HS-27A (cell line): Measurements from ENCODE around the gene MAMSTR.

ENCODE experiments used
- DNase-seq: peaks from one replicate; pipeline ENCODE4 v3.0.0-alpha.2; 2012; ENCODE audit warnings: low read depth, missing footprints

The MAMSTR gene

GRCh38 chr19:48746110-48746509 is 26.6 kb upstream of the MAMSTR start:
- no peak for DNase-seq

GRCh38 chr19:48745208-48745995 is 25.9 kb upstream of the MAMSTR start:
- peak; percentile 55 for DNase-seq

DNA sequence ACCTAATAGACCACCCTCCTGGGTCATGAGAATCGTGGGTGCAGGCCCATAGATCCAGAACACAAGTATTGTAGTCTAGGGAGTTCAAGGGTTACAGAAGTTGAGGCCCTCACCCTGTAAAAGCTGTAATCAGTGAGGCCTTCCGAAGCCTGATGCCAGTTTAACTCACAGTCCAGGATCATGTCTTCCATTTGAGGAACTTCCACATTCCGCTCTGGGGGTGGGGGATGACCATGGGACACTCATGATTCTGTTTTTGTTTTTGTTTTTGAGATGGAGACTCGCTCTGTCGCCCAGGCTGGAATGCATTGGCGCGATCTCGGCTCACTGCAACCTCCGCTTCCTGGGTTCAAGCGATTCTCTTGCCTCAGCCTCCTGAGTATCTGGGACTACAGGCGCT is 22.6 kb upstream of the MAMSTR start:
- DNase-seq: no peak

DNA sequence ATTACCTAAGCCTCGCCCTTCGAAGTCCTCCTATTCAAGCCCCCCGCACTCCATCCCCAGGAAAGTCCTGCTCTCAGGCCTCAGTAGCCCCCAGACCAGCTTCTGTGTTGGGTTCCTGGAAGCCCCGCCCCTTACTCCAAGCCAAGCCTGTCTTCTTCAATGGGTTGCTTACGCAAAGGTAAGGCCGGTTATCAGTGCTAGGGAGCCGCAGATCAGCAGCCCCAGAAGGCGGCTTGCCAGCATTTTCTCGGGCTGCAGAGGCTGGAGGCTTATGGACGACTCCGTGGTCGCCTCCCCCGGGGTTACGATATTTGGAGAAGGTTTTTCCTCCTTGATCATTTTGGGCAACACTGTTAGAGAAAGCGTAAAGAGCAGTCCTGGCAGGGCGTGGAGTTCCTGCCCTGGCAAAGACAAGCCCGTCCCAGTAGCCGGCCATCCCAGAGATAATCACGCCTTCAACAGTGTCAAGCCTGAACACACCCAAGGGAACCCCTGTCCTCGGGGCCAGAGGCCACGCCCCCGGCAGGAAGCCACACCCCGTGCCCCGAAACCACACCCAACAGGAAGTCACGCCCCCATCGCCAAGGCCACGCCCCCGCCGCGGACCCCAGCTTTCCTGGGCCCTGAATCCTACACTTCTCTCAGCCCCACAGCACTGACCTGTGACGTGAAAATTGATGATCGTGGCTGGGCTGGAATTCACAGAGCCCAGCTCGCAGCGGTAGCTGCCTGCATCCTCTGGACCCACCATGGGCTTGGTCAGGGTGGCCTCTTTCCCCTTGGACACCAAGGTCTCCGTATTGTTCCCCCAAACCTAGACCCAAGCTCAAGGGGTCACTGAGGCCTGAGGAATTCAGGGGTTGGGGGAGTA is 21.8 kb upstream of the MAMSTR start:
- no peak for DNase-seq

GRCh38 chr19:48740164-48740972 is 20.8 kb upstream of the MAMSTR start, which contains the start of gene RASIP1:
Gene RASIP1 (minus strand): TSS chr19:48740610. CDS start chr19:48740282, 328 bp downstream.
- DNase-seq: no peak

DNA sequence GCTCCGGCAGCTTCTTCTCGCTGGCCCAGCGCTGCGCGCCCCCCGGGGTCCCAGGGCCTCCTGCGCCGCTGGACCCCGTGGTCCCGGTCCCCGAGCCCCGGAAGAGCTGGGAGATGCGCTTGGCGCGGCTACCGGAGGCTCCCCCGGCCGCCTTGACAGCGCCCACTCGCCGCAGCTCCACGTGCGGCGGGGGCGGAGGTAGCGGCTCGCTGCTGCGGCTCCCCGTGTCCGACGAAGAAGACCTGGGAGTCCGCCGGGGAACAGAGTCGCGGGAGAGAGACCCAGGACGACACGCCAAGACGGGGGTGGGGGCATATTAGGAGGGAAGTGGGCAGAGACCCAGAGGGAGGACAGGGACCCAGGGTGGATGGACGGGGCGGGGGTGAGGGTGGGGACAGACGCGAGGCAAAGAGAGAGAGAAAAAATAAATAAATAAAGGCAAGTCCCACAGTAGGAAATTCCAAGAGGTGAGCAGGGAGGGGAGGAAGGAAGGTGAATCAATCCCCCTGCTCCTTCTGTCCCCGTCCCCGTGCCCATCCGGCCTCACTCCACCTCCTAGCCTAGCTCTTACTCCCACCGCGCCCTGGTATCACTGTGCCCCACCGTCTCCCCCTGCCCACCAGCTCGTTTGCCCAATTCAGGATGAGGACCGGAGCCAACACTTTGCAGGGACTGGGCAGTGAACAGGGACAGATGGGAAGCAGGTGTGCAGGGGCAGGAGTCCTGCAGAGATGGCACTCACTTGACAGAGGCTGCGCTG is 20.1 kb upstream of the MAMSTR start:
- DNase-seq: no peak

DNA sequence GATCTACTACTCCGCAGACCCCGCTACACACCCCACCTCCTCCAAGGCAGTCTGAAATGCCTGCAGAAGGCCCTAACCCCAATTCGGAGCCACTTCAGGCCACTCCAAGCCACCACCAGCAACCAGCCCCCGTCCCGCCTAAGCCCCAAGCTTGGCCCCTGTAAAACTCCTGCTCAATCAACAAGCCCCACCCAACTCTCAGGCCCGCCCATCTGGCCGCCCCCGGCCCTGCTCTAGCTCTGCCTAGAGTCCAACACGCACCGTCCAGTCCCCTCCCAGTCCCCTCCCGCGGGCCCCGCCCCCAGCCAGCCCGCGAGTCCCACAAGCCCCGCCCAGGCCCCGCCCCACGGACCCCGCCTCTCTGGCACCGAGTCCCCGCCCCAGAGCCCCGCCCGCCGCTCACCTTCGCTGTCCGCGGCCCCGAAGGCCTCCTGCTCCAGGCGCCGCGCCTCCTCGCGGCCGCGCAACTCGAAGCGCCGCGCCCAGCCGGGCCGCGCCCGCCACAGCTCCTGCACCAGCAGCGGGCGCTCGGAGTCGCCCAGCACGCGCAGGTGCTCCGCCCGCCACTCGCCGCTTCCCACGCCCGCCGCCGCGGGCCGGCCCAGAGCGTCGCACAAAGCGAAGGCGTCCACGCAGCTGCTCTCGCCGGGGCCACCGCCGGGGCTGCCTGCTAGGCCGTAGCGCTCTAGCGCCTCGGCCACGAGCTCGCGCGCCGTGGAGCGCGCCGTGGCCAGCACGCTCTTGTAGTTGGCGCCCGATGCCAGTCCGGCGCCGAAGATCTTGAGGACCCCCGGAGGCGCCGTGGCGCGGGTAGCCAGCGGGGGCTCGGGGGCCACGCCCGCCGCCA is 19.3 kb upstream of the MAMSTR start:
- DNase-seq: peak; percentile 38

- DNase-seq: no peak
These were observed 18.0 kb upstream of the MAMSTR start for GRCh38 chr19:48737360-48737998.

DNA sequence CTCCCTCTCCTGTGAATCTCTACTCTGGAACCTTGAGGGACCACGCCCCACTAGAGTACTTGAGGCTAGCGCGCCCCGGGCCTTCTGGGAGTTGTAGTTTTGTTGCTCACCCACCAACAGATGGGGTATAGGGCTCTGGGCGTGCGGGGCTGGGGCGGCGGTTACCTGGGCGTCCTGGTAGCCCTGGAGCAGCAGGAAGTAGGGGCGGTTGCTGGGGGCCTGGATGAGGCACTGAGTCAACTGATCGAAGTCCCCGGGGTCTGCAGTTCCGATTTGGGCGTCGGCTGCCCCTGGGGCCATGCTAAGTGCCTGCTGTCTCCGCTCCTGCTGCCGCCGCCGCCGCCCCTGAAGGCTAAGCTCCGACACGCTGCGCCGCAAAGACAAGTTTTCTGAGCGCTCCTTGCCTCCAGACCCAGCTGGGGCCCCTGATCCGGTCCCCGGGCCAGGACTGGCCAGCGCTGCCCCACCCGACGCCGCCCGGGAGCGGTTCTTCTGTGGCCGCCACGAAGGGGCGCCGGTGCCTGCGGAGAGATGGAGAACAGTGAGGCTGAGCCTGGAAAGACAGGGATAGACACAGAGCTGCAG is 15.6 kb upstream of the MAMSTR start:
- DNase-seq: no peak

DNA sequence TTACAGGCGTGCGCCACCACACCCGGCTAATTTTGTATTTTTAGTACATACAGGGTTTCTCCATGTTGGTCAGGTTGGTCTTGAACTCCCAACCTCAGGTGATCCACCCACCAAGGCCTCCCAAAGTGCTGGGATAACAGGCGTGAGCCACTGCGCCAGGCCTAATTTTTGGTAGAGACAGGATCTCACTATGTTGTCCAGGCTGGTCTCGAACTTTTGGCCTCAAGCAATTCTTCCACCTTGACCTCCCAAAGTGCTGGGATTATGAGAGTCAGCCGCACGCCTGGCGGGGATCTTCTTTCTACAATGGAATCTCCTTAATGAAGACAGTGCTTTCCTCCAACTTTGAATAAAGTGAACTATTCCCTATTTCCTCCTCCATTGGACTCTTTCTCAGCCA is 15.1 kb upstream of the MAMSTR start:
- no peak for DNase-seq

DNA sequence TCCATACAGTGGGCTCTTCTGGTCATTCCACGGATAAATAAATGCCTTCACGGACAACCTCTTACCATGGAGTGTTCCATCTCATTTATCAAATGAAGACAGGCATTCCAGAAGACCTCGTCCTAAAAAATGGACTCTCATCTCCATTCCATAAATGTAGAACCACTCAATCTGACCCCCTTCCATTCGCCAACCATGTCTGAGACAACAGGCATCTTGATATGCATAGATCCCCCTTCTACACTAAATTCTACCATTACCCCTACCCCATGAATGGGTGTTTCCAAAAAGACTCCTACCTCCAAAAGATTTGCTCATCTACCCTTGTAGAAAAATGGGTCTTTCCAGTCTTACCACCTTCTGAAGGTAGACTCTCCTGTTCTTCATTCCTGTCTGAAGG is 11.9 kb upstream of the MAMSTR start:
- DNase-seq: no peak

- DNase-seq: no peak
These were observed 9.6 kb upstream of the MAMSTR start for GRCh38 chr19:48728911-48729664.

- DNase-seq: no peak
These were observed 7.0 kb upstream of the MAMSTR start for GRCh38 chr19:48726556-48726955.

DNA sequence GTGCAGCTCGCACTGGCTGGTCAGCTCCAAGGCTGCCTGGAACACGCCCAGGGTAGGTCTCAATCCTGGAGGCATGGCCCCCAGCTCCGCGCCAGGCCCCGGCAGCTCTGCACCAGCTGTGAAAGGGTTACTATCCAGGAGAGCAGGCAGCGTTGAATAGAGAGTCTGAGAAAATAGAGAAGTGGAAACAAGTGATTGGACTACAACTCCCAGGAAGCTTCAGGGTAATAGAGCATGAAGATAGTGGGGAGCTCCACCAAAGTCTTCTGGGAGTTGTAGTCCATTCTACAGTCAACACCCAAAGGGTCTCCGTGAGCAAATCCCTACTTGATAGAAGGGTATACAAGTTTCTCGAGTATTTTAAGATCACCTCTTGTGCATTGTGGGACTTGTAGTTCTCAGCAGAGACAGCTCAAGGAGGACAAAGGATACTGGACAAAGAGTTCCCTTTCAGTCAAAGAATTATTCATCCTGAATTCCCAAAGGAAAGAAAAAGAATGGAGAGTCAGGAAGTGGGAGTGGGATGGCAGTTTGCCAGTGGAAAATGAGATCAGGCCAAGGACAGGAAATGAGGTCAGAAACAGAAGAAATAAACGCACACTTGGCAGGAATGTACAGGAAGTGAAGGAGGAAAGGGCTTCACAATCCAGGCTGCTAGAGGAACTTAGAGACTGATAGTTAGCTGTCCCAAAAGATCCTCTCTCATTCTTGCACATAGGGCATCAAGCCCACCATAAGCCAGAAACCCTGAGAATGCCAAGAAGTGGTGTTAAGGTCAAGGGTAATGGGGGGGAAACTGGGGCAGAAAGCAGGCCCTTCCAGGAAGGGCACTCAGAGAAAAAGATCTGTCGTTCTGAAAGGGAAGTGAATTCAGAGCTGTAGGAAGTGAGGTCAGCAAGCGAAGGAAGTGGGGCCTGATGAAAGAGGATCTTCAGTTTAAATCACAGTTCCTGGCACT is 5.5 kb upstream of the MAMSTR start:
- DNase-seq: peak; percentile 85

DNA sequence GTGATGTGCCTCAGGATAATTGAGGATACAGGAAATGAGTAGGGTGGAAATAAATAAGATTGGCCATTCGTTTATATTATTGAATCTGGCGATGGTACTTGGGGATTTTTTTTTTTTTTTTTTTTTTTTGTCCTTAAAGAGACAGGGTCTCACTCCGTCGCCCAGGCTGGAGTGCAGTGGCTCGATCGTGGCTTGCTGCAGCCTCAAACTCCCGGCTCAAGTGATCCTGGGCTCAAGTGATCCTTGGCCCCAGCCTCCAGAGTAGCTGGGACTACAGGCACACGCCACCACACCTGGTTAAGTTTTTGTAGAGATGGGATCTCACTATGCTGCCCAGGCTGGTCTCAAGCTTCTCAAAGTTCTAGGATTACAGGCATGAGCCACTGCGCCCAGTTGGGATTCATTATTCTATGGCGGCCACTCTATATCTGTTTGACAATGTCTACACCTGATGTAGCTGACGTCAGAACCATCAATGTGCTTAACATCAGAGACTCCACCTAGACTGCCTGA is 2.7 kb upstream of the MAMSTR start:
- DNase-seq: no peak

DNA sequence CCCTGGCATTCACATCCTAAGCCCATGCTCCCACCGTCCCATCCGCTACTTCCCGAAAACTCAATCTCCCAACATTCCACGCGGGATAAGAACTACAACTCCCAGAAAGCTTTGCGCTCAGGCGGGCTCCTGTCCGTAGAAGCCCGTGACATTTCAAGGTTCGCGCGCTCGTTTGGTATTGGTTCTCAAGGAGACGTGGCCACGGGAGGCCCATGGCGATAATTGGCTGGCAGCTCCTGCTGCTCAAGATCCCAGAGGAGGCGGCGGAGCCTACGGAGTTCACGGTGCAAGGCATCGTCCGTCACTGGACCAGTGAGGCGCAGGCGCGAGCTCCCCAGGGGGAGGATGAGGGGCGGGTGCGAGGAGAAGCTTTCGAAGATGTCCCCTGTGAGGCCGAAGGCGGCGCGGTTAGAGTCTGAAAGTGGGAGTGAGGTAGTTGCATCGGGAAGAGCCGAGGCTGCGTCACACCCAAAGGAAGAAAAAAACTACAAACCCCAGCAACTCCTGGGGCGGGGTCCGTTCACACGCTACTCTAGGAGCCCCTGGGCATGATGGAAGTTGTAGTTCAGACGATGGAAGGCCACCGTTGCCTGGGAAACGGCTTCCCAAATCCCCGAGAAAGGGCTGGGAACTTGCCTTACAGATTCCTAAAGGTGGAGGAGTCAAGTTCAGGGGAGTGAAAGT is 1.2 kb upstream of the MAMSTR start:
- peak; percentile 99 for DNase-seq

DNA sequence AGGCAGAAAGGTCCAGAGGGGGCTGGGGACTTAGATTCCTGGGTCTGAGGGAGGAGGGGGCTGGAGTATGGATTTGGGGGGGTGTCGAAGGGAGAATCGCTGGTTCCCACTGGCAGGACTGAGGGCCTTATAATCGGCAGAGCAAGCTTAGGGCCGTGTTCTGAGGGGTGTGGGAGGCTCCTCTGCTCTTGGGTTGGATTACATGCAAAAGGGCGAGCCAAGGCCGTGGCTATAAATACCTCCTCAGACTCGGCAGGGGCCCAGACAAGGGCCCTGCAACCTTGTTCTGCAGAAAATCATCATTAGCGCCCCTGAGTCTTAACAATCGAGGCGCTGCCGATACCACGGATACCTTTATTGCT is 707 bp upstream of the MAMSTR start:
- DNase-seq: no peak
